NOMO-1 treated with DMSO at 0.1 percent for 48 hours (cell line): ENCODE data around the gene BTD.

ENCODE experiments used
- DNase-seq: peaks from one replicate; lab custom pipeline; 2025; ENCODE audit not compliant: unreplicated experiment; lab: John Stamatoyannopoulos, UW

The BTD gene

GRCh38 chr3:15635121-15635661 lies 33.6 kb downstream of the BTD start:
- no peak for DNase-seq

- DNase-seq, result peak; percentile 47
Observed at GRCh38 chr3:15636028-15636709, 34.6 kb downstream of the BTD start.

- no peak for DNase-seq
Observed at GRCh38 chr3:15637131-15637951, 35.8 kb downstream of the BTD start.

GRCh38 chr3:15638193-15638890 lies 36.8 kb downstream of the BTD start:
- no peak for DNase-seq

GRCh38 chr3:15638891-15639262 lies 37.3 kb downstream of the BTD start:
- DNase-seq, result no peak

- no peak for DNase-seq
Observed at GRCh38 chr3:15645246-15645645, 43.7 kb downstream of the BTD start.

- DNase-seq, result no peak
Observed at GRCh38 chr3:15645740-15646501, 44.4 kb downstream of the BTD start.

- DNase-seq, result no peak
Observed at GRCh38 chr3:15646851-15647511, 45.4 kb downstream of the BTD start.

- DNase-seq, result peak; percentile 88
Observed at GRCh38 chr3:15647611-15648167, 46.1 kb downstream of the BTD start.

- no peak for DNase-seq
Observed at GRCh38 chr3:15649341-15649740, 47.8 kb downstream of the BTD start.

GRCh38 chr3:15649858-15650257 lies 48.3 kb downstream of the BTD start:
- no peak for DNase-seq

GRCh38 chr3:15651396-15651795 lies 49.9 kb downstream of the BTD start:
- no peak for DNase-seq

- no peak for DNase-seq
Observed at GRCh38 chr3:15653321-15653720, 51.8 kb downstream of the BTD start.

- no peak for DNase-seq
Observed at GRCh38 chr3:15654127-15654526, 52.6 kb downstream of the BTD start.

- DNase-seq, result no peak
Observed at GRCh38 chr3:15654891-15655290, 53.3 kb downstream of the BTD start.

- no peak for DNase-seq
Observed at GRCh38 chr3:15656342-15656741, 54.8 kb downstream of the BTD start.

- DNase-seq, result no peak
Observed at GRCh38 chr3:15657016-15657415, 55.5 kb downstream of the BTD start.

- no peak for DNase-seq
Observed at GRCh38 chr3:15659254-15659975, 57.9 kb downstream of the BTD start.
